CD4-positive, alpha-beta T cell treated with Interleukin-15 for 1 hour (primary cell): ENCODE results near the gene BGN.

ENCODE experiments used
- DNase-seq: peaks from one replicate; pipeline ENCODE4 v3.0.0-alpha.2; 2020

Gene BGN

GRCh38 chrX:153494541-153495361 lies at the start of gene BGN:
Gene BGN (plus strand): TSS chrX:153494980. CDS start chrX:153504632, 9,652 bp downstream.
- DNase-seq, result no peak

GRCh38 chrX:153445106-153445855 lies 49.5 kb upstream of the BGN start:
- DNase-seq, result no peak

GRCh38 chrX:153445856-153446635 lies 48.7 kb upstream of the BGN start, which contains the start of gene TREX2:
Gene TREX2 (minus strand): TSS chrX:153446056. CDS start chrX:153445430, 626 bp downstream.
- DNase-seq, result no peak

GRCh38 chrX:153446636-153446936 lies 48.2 kb upstream of the BGN start:
- no peak for DNase-seq

GRCh38 chrX:153446950-153447580 lies 47.7 kb upstream of the BGN start:
- DNase-seq, result no peak

- DNase-seq, result no peak
Measured at GRCh38 chrX:153447581-153447960, 47.2 kb upstream of the BGN start.

- DNase-seq, result no peak
Measured at GRCh38 chrX:153448556-153449367, 46.0 kb upstream of the BGN start.

- no peak for DNase-seq
Measured at GRCh38 chrX:153449368-153450113, 45.2 kb upstream of the BGN start.

GRCh38 chrX:153450114-153450948 lies 44.4 kb upstream of the BGN start:
- no peak for DNase-seq

- DNase-seq, result no peak
Measured at GRCh38 chrX:153450949-153451277, 43.9 kb upstream of the BGN start.

GRCh38 chrX:153454901-153455550 lies 39.8 kb upstream of the BGN start:
- DNase-seq, result no peak

GRCh38 chrX:153455571-153455970 lies 39.2 kb upstream of the BGN start:
- DNase-seq, result no peak

GRCh38 chrX:153456161-153456560 lies 38.6 kb upstream of the BGN start:
- DNase-seq, result no peak

GRCh38 chrX:153456704-153457103 lies 38.1 kb upstream of the BGN start:
- DNase-seq, result no peak

- DNase-seq, result no peak
Measured at GRCh38 chrX:153457136-153457825, 37.5 kb upstream of the BGN start.

GRCh38 chrX:153457827-153458466 lies 36.8 kb upstream of the BGN start:
- no peak for DNase-seq

- no peak for DNase-seq
Measured at GRCh38 chrX:153458476-153458875, 36.3 kb upstream of the BGN start.

- DNase-seq, result no peak
Measured at GRCh38 chrX:153459986-153460385, 34.8 kb upstream of the BGN start.

- DNase-seq, result no peak
Measured at GRCh38 chrX:153460826-153461225, 34.0 kb upstream of the BGN start.
